ENCODE results near the gene UNC13C. TPM values are rescaled to one million over a fixed set of nuclear protein-coding genes. Genes with fewer than 3 reads are reported as not detected.
A peak's percentile ranks its signal among the peaks of the same experiment; 100 is the strongest.

Gene UNC13C
- total and polyA plus RNA-seq, 9 donors = 2.0 to 5.7 (median 3.5) TPM

DNA sequence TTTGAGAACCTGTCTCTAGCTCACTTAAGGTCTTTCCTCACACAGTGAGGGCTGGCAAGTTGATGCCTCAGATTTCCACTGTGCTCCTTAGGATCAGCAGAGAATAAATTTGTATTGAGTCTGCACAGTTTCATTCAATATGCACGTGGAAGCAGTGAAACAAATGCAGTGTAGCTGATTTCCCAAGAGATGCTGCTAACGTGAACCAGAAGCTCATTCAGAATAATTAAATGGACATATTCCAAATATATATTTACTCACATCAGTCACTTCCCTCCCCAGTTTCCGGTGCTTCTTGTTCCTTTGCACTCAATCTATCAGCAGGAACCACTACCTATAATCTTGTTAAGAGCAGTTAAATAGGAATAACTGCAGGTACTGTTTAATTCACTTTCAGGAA, 86.1 kb downstream of the UNC13C start:
- no peak overlapping the region for H3K4me3 ChIP-seq (ENCODE audit: low read length)
- no peaks in the 10 kb centered on the region for H3K9me3 ChIP-seq (replicated peaks; ENCODE audit: control insufficient read depth, low read depth, low read length)
- no peaks in the 10 kb centered on the region for H3K27me3 ChIP-seq (ENCODE audit: control insufficient read depth, insufficient read depth, low read length)
- H3K36me3 ChIP-seq (ENCODE audit: control insufficient read depth, insufficient read depth, low read length) = no peaks in the 10 kb centered on the region
- no CpG with 5 or more reads among the region's 3 CpGs for WGBS (ENCODE audit: insufficient coverage)
- no peaks in the 10 kb centered on the region for H3K4me1 ChIP-seq (ENCODE audit: control insufficient read depth, insufficient read depth, low read length)
- H3K27ac ChIP-seq (ENCODE audit: low read length) = no peak overlapping the region
- peak; percentile 59 for DNase-seq

DNA sequence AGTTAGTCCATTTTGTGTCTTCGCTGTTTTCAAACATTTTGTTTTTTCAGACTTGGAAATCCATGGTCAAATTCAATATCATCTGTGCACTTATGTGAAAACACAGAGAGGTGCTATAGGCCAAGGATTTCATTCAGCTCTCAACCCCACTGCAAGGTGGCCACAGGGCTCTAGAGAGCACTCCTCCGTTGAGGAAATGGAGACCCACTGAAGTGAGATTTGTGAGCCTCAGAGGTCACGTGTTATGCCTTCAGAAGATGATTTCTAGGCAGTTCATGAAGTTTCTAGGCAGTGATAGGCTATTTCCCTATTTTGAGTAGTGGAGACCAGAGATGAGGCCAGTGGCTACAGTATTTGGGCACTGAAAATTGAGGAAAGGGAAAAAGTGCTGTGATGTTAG, 88.2 kb downstream of the UNC13C start:
- Histone ChIP-seq H3K4me3 (ENCODE audit: low read length) (no peak overlapping the region), H3K27ac (ENCODE audit: low read length) (no peak overlapping the region), H3K36me3 (ENCODE audit: control insufficient read depth, insufficient read depth, low read length) (no peaks in the 10 kb centered on the region), H3K27me3 (ENCODE audit: control insufficient read depth, insufficient read depth, low read length) (no peaks in the 10 kb centered on the region), H3K4me1 (ENCODE audit: control insufficient read depth, insufficient read depth, low read length) (no peaks in the 10 kb centered on the region), H3K9me3 (replicated peaks; ENCODE audit: control insufficient read depth, low read depth, low read length) (no peaks in the 10 kb centered on the region)
- 62% methylated on average over 2 of the region's 3 CpGs for WGBS (ENCODE audit: insufficient coverage)
- DNase-seq = no peak

- WGBS (ENCODE audit: insufficient coverage) = 35% methylated on average over 4 of the region's 7 CpGs
- Histone ChIP-seq H3K36me3 (ENCODE audit: control insufficient read depth, insufficient read depth, low read length) (no peaks in the 10 kb centered on the region), H3K4me1 (ENCODE audit: control insufficient read depth, insufficient read depth, low read length) (no peaks in the 10 kb centered on the region), H3K9me3 (replicated peaks; ENCODE audit: control insufficient read depth, low read depth, low read length) (no peaks in the 10 kb centered on the region), H3K27me3 (ENCODE audit: control insufficient read depth, insufficient read depth, low read length) (no peaks in the 10 kb centered on the region), H3K27ac (ENCODE audit: low read length) (no peak overlapping the region), H3K4me3 (ENCODE audit: low read length) (no peak overlapping the region)
- no peak for DNase-seq
Measured at GRCh38 chr15:54082836-54083492, 104.7 kb downstream of the UNC13C start.

DNA sequence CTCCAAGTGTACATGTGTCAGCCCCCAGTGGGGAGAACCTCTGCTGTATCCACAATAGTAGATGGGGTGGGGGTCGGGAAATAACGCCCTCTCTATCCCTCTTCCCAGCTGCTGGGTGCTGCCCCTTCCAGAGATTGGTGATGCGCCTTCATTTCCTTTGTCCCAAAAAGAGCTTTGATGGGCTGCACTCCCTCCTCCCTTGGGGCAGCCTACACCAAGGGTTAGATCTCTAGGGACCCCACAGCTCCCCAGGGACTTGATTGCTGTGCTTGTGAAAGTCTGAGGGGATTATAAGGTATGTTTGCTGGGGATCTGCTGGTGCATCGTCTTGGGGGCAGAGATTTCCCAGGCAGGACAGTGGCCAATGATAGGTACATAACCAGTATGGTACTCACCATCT, 105.3 kb downstream of the UNC13C start:
- H3K27me3 ChIP-seq (ENCODE audit: control insufficient read depth, insufficient read depth, low read length) = no peaks in the 10 kb centered on the region
- no peak overlapping the region for H3K4me3 ChIP-seq (ENCODE audit: low read length)
- DNase-seq = no peak
- H3K9me3 ChIP-seq (replicated peaks; ENCODE audit: control insufficient read depth, low read depth, low read length) = no peaks in the 10 kb centered on the region
- H3K4me1 ChIP-seq (ENCODE audit: control insufficient read depth, insufficient read depth, low read length) = no peaks in the 10 kb centered on the region
- H3K27ac ChIP-seq (ENCODE audit: low read length) = no peak overlapping the region
- 55% methylated on average over 1 of the region's 4 CpGs for WGBS (ENCODE audit: insufficient coverage)
- H3K36me3 ChIP-seq (ENCODE audit: control insufficient read depth, insufficient read depth, low read length) = no peaks in the 10 kb centered on the region

GRCh38 chr15:54083991-54084390, 105.8 kb downstream of the UNC13C start:
- H3K36me3 ChIP-seq (ENCODE audit: control insufficient read depth, insufficient read depth, low read length) = no peaks in the 10 kb centered on the region

GRCh38 chr15:54088837-54089236, 110.6 kb downstream of the UNC13C start:
- Histone ChIP-seq H3K36me3 (ENCODE audit: control insufficient read depth, insufficient read depth, low read length) (no peaks in the 10 kb centered on the region), H3K27me3 (ENCODE audit: control insufficient read depth, insufficient read depth, low read length) (no peaks in the 10 kb centered on the region), H3K4me3 (ENCODE audit: low read length) (no peak overlapping the region), H3K4me1 (ENCODE audit: control insufficient read depth, insufficient read depth, low read length) (no peaks in the 10 kb centered on the region), H3K27ac (ENCODE audit: low read length) (no peak overlapping the region), H3K9me3 (replicated peaks; ENCODE audit: control insufficient read depth, low read depth, low read length) (no peaks in the 10 kb centered on the region)
- 83% methylated on average over 2 of the region's 2 CpGs for WGBS (ENCODE audit: insufficient coverage)
- DNase-seq = no peak

More at GRCh38 chr15:54083991-54084390, 105.8 kb downstream of the UNC13C start:
- WGBS (ENCODE audit: insufficient coverage) = 33% methylated on average over 2 of the region's 7 CpGs
- Histone ChIP-seq H3K4me1 (ENCODE audit: control insufficient read depth, insufficient read depth, low read length) (no peaks in the 10 kb centered on the region), H3K27me3 (ENCODE audit: control insufficient read depth, insufficient read depth, low read length) (no peaks in the 10 kb centered on the region), H3K9me3 (replicated peaks; ENCODE audit: control insufficient read depth, low read depth, low read length) (no peaks in the 10 kb centered on the region), H3K27ac (ENCODE audit: low read length) (no peak overlapping the region), H3K4me3 (ENCODE audit: low read length) (no peak overlapping the region)
- peak; percentile 68 for DNase-seq

- no peak overlapping the region for H3K27ac ChIP-seq (ENCODE audit: low read length)
- H3K27me3 ChIP-seq (ENCODE audit: control insufficient read depth, insufficient read depth, low read length) = no peaks in the 10 kb centered on the region
- no CpG with 5 or more reads among the region's 3 CpGs for WGBS (ENCODE audit: insufficient coverage)
- H3K36me3 ChIP-seq (ENCODE audit: control insufficient read depth, insufficient read depth, low read length) = no peaks in the 10 kb centered on the region
- no peak overlapping the region for H3K4me3 ChIP-seq (ENCODE audit: low read length)
- no peaks in the 10 kb centered on the region for H3K9me3 ChIP-seq (replicated peaks; ENCODE audit: control insufficient read depth, low read depth, low read length)
- no peaks in the 10 kb centered on the region for H3K4me1 ChIP-seq (ENCODE audit: control insufficient read depth, insufficient read depth, low read length)
- no peak for DNase-seq
Measured at GRCh38 chr15:54089776-54090175, 111.5 kb downstream of the UNC13C start.

DNA sequence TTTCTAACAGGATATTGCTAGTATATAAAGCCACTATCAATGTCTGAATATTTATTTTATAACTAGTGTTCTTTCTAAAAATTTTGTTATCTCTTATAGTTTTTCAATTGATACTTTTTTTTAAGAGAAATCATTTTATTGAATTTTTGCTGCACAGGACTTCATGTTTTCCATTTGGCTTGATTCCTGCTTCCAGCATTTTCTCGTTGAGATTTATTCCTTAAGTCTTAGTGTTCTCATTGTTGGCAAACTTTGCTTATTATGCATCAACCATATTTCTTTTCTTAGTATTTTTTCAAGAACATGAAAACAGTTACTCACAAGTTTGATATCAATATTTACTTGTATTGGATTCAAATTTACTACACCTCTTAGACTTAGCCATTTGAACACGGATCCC, 113.4 kb downstream of the UNC13C start:
- no peak overlapping the region for H3K27ac ChIP-seq (ENCODE audit: low read length)
- no peaks in the 10 kb centered on the region for H3K27me3 ChIP-seq (ENCODE audit: control insufficient read depth, insufficient read depth, low read length)
- no peaks in the 10 kb centered on the region for H3K36me3 ChIP-seq (ENCODE audit: control insufficient read depth, insufficient read depth, low read length)
- DNase-seq = peak; percentile 54
- no peaks in the 10 kb centered on the region for H3K4me1 ChIP-seq (ENCODE audit: control insufficient read depth, insufficient read depth, low read length)
- no CpG with 5 or more reads among the region's 2 CpGs for WGBS (ENCODE audit: insufficient coverage)
- H3K4me3 ChIP-seq (ENCODE audit: low read length) = no peak overlapping the region
- H3K9me3 ChIP-seq (replicated peaks; ENCODE audit: control insufficient read depth, low read depth, low read length) = no peaks in the 10 kb centered on the region

- no peaks in the 10 kb centered on the region for H3K27me3 ChIP-seq (ENCODE audit: control insufficient read depth, insufficient read depth, low read length)
- no peaks in the 10 kb centered on the region for H3K9me3 ChIP-seq (replicated peaks; ENCODE audit: control insufficient read depth, low read depth, low read length)
- DNase-seq = no peak
- H3K27ac ChIP-seq (ENCODE audit: low read length) = no peak overlapping the region
- no peaks in the 10 kb centered on the region for H3K36me3 ChIP-seq (ENCODE audit: control insufficient read depth, insufficient read depth, low read length)
- WGBS (ENCODE audit: insufficient coverage) = no CpG with 5 or more reads among the region's 1 CpG
- H3K4me1 ChIP-seq (ENCODE audit: control insufficient read depth, insufficient read depth, low read length) = no peaks in the 10 kb centered on the region
- no peak overlapping the region for H3K4me3 ChIP-seq (ENCODE audit: low read length)
Measured at GRCh38 chr15:54094661-54095060, 116.4 kb downstream of the UNC13C start.

DNA sequence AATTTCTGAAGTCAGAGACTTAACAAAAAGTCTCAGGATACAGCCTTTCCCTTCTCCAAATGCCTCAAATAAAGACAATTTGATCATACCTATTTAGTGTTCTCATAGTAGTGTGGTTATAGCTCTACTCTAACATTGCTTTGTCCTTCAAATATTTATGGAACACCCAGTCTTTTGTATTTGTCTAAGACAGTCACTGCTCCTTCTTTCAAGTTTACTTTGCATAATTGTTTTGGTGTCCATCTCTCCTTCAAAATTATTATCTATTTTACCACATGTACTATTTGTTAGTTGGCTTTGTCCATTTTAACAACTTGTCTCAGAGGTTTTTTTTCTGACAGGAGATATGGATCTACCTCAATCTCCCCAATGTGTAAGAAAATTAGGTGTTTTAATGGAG, 118.8 kb downstream of the UNC13C start:
- H3K27me3 ChIP-seq (ENCODE audit: control insufficient read depth, insufficient read depth, low read length) = no peaks in the 10 kb centered on the region
- no peaks in the 10 kb centered on the region for H3K36me3 ChIP-seq (ENCODE audit: control insufficient read depth, insufficient read depth, low read length)
- no peaks in the 10 kb centered on the region for H3K4me1 ChIP-seq (ENCODE audit: control insufficient read depth, insufficient read depth, low read length)
- H3K4me3 ChIP-seq (ENCODE audit: low read length) = no peak overlapping the region
- H3K27ac ChIP-seq (ENCODE audit: low read length) = no peak overlapping the region
- DNase-seq = no peak
- H3K9me3 ChIP-seq (replicated peaks; ENCODE audit: control insufficient read depth, low read depth, low read length) = no peaks in the 10 kb centered on the region

DNA sequence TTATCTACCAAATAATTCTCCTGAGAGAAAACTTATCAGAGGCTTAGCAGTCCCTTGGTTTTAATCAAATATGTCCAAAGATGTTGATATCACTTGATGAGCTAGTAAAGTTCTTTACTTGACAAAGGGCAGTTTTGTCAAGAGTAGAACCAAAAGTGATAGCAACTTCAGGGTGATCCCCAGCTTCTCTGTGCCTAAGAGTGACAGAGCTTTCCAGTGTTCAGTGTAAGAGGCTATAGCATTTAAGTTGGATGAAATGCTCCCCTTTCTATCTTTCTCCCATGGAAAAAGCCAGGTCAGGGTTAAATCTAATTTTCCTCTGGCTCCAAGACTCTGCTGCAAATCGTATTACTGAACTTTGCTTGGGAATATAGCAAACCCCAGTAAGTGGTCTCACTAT, 120.8 kb downstream of the UNC13C start:
- no peak for DNase-seq
- no peaks in the 10 kb centered on the region for H3K9me3 ChIP-seq (replicated peaks; ENCODE audit: control insufficient read depth, low read depth, low read length)
- 40% methylated on average over 1 of the region's 1 CpG for WGBS (ENCODE audit: insufficient coverage)
- H3K27ac ChIP-seq (ENCODE audit: low read length) = no peak overlapping the region
- H3K4me3 ChIP-seq (ENCODE audit: low read length) = no peak overlapping the region
- no peaks in the 10 kb centered on the region for H3K36me3 ChIP-seq (ENCODE audit: control insufficient read depth, insufficient read depth, low read length)
- no peaks in the 10 kb centered on the region for H3K27me3 ChIP-seq (ENCODE audit: control insufficient read depth, insufficient read depth, low read length)
- H3K4me1 ChIP-seq (ENCODE audit: control insufficient read depth, insufficient read depth, low read length) = no peaks in the 10 kb centered on the region

All from muscle of leg (tissue), 11 donors.